ENCODE results near the gene LRMDA.
"Not testable (repeated sequence)": the region's sequence is repeated elsewhere in the genome, so short reads cannot be mapped to it uniquely, and the experiment has no call there.

LRMDA gene

GRCh38 chr10:75596930-75597620, 165.7 kb downstream of the LRMDA start:
- H3K4me3 ChIP-seq (ENCODE audit: low read length): no peak overlapping the region

DNA sequence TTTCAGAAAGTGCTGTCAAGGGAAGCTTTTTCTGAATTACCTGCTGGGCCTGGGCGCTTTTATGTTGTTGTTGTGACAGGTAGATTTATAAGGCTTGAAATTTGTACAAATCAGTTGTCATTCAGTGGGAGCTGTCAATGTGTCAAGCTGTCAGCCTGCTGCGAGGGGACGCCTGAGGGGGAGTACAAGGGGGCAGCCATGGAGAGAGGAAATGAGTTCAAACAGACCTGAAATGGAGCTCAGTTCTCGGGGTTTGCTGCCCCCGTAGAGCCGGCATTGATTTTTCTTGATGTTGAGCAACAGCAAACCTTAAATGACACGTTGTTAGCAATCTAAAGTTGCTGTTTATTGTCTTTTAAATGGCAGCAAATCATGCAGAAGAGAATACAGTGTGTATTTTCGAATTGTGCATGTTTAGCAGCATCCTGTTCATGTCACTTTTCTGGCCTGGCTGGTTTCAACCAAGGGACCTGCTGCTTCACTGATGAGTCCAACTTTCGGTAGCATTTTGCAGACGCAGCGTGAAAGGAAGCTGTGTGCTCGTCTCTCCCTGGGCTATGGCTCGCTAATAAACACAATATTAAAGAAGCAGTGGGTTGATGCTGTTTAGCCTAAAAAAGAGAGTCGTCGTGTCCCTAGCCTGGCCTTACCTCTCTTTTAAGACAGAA, 166.5 kb downstream of the LRMDA start:
- Histone ChIP-seq H3K4me3 (ENCODE audit: low read length) (no peak overlapping the region), H3K27me3 (ENCODE audit: control insufficient read depth, insufficient read depth, low read length) (peaks cover 18% of the 10 kb centered on the region), H3K9me3 (ENCODE audit: control insufficient read depth, insufficient read depth, low read length) (no peaks in the 10 kb centered on the region), H3K4me1 (ENCODE audit: control insufficient read depth, insufficient read depth, low read length) (peaks cover 5% of the 10 kb centered on the region; the same call in 1 of the 2 replicates), H3K36me3 (ENCODE audit: control insufficient read depth, insufficient read depth, low read length) (no peaks in the 10 kb centered on the region), H3K27ac (ENCODE audit: low read length) (no peak overlapping the region)
- no peak for DNase-seq (ENCODE audit: low read depth, low spot score)
- WGBS (ENCODE audit: insufficient coverage, insufficient read length): no CpG with 5 or more reads among the region's 15 CpGs

More at GRCh38 chr10:75596930-75597620, 165.7 kb downstream of the LRMDA start:
- peaks cover 18% of the 10 kb centered on the region for H3K27me3 ChIP-seq (ENCODE audit: control insufficient read depth, insufficient read depth, low read length)
- no CpG with 5 or more reads among the region's 6 CpGs for WGBS (ENCODE audit: insufficient coverage, insufficient read length)
- H3K27ac ChIP-seq (ENCODE audit: low read length): no peak overlapping the region
- DNase-seq (ENCODE audit: low read depth, low spot score): no peak
- H3K4me1 ChIP-seq (ENCODE audit: control insufficient read depth, insufficient read depth, low read length): peaks cover 5% of the 10 kb centered on the region; the same call in 1 of the 2 replicates
- no peaks in the 10 kb centered on the region for H3K9me3 ChIP-seq (ENCODE audit: control insufficient read depth, insufficient read depth, low read length)
- H3K36me3 ChIP-seq (ENCODE audit: control insufficient read depth, insufficient read depth, low read length): no peaks in the 10 kb centered on the region

GRCh38 chr10:75598998-75599397, 167.6 kb downstream of the LRMDA start:
- H3K9me3 ChIP-seq (ENCODE audit: control insufficient read depth, insufficient read depth, low read length): no peaks in the 10 kb centered on the region
- peaks cover 18% of the 10 kb centered on the region for H3K27me3 ChIP-seq (ENCODE audit: control insufficient read depth, insufficient read depth, low read length)
- H3K36me3 ChIP-seq (ENCODE audit: control insufficient read depth, insufficient read depth, low read length): no peaks in the 10 kb centered on the region
- WGBS (ENCODE audit: insufficient coverage, insufficient read length): no CpG with 5 or more reads among the region's 5 CpGs
- no peak for DNase-seq (ENCODE audit: low read depth, low spot score)
- H3K27ac ChIP-seq (ENCODE audit: low read length): no peak overlapping the region
- peaks cover 5% of the 10 kb centered on the region; the same call in 1 of the 2 replicates for H3K4me1 ChIP-seq (ENCODE audit: control insufficient read depth, insufficient read depth, low read length)
- no peak overlapping the region for H3K4me3 ChIP-seq (ENCODE audit: low read length)

DNA sequence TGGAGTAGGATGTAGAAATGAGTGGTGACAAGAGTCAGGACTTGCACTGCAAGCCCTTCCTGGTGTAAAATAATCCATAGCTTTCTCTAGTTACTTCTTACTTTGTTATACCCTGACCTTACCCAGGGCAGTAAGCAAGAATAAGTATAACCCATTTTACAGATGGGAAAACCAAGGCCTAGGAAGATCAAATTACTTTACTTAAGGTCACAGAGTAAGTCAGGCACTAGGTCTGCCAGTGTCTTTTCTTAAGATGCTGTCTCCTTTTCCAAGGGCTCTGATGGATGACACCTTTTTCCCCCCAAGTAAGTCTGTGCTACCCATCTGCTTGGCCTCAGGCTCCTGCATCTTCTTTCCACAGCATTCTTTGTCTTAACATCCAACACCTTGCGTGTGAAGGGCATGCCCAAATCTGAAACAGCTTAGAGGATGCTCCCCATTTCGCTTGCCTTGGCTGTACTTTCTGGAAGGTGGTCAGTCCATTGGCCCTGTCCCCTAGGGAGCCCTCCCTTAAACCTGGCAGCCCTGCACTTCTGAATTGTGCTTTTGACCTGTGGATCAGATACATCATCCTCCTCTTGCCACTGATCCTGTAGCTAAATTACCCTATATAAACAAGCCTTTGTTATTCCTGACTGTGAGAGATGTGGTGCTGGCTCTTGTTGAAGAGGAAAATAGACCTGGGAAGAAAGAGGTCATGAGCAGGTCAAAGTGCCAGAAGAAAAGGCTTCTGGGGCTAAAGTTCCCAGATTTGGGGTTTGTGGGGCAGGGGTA, 168.6 kb downstream of the LRMDA start:
- Histone ChIP-seq H3K36me3 (ENCODE audit: control insufficient read depth, insufficient read depth, low read length) (no peaks in the 10 kb centered on the region), H3K4me1 (ENCODE audit: control insufficient read depth, insufficient read depth, low read length) (peaks cover 5% of the 10 kb centered on the region; the same call in 1 of the 2 replicates), H3K27ac (ENCODE audit: low read length) (no peak overlapping the region), H3K27me3 (ENCODE audit: control insufficient read depth, insufficient read depth, low read length) (peaks cover 18% of the 10 kb centered on the region), H3K9me3 (ENCODE audit: control insufficient read depth, insufficient read depth, low read length) (no peaks in the 10 kb centered on the region), H3K4me3 (ENCODE audit: low read length) (no peak overlapping the region)
- WGBS (ENCODE audit: insufficient coverage, insufficient read length): no CpG with 5 or more reads among the region's 2 CpGs
- no peak for DNase-seq (ENCODE audit: low read depth, low spot score)

GRCh38 chr10:75600833-75601232, 169.4 kb downstream of the LRMDA start:
- Histone ChIP-seq H3K4me3 (ENCODE audit: low read length) (no peak overlapping the region), H3K4me1 (ENCODE audit: control insufficient read depth, insufficient read depth, low read length) (peaks cover 5% of the 10 kb centered on the region; the same call in 1 of the 2 replicates), H3K27me3 (ENCODE audit: control insufficient read depth, insufficient read depth, low read length) (peaks cover 18% of the 10 kb centered on the region), H3K9me3 (ENCODE audit: control insufficient read depth, insufficient read depth, low read length) (no peaks in the 10 kb centered on the region), H3K36me3 (ENCODE audit: control insufficient read depth, insufficient read depth, low read length) (no peaks in the 10 kb centered on the region), H3K27ac (ENCODE audit: low read length) (no peak overlapping the region)
- DNase-seq (ENCODE audit: low read depth, low spot score): no peak
- WGBS (ENCODE audit: insufficient coverage, insufficient read length): no CpG with 5 or more reads among the region's 4 CpGs

DNA sequence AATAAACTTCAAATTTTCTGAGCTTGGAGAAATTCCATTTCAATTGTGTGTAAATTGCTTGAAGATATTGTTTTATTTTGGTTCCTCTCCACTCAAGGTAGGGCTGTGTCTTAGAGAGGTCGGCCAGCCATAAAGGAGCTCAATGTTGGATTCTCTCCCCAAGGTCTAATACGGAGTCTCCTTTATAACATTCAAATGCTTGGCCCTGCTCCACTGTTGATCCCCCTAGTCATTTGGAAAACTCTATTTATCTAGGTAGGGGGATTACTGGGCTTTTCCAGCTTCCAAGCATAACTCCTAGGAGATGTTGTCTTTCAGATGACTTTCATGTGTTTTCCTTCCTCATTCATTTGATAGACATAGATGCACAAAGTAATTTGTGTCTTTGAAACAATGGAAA, 170.9 kb downstream of the LRMDA start:
- Histone ChIP-seq H3K27ac (ENCODE audit: low read length) (no peak overlapping the region), H3K4me1 (ENCODE audit: control insufficient read depth, insufficient read depth, low read length) (peaks cover 5% of the 10 kb centered on the region; the same call in 1 of the 2 replicates), H3K4me3 (ENCODE audit: low read length) (no peak overlapping the region), H3K27me3 (ENCODE audit: control insufficient read depth, insufficient read depth, low read length) (peaks cover 18% of the 10 kb centered on the region), H3K9me3 (ENCODE audit: control insufficient read depth, insufficient read depth, low read length) (no peaks in the 10 kb centered on the region), H3K36me3 (ENCODE audit: control insufficient read depth, insufficient read depth, low read length) (no peaks in the 10 kb centered on the region)
- no peak for DNase-seq (ENCODE audit: low read depth, low spot score)
- no CpG with 5 or more reads among the region's 2 CpGs for WGBS (ENCODE audit: insufficient coverage, insufficient read length)

DNA sequence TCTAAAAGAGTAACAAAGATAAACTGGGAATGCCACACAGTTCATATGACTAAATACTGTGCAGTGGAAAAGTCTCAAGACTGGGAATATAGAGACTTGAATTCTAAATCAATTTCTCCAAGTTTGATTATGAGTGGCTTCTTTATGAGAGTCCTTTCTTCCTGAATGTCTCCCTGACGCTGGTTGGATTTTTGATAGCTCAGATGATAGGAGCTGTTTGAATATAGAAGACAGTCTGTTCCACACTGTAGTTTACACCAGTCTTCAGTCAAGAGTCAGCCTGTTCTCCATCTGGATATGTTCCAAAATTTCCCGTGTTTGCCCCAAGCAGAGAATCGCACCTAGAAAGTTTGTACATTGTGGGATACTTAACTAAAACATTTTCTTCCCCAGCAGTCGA, 173.7 kb downstream of the LRMDA start:
- Histone ChIP-seq H3K9me3 (ENCODE audit: control insufficient read depth, insufficient read depth, low read length) (no peaks in the 10 kb centered on the region), H3K4me1 (ENCODE audit: control insufficient read depth, insufficient read depth, low read length) (peaks cover 1% of the 10 kb centered on the region; the same call in 1 of the 2 replicates), H3K27ac (ENCODE audit: low read length) (no peak overlapping the region), H3K27me3 (ENCODE audit: control insufficient read depth, insufficient read depth, low read length) (peaks cover 6% of the 10 kb centered on the region), H3K4me3 (ENCODE audit: low read length) (no peak overlapping the region), H3K36me3 (ENCODE audit: control insufficient read depth, insufficient read depth, low read length) (no peaks in the 10 kb centered on the region)
- no CpG with 5 or more reads among the region's 4 CpGs for WGBS (ENCODE audit: insufficient coverage, insufficient read length)
- DNase-seq (ENCODE audit: low read depth, low spot score): no peak

DNA sequence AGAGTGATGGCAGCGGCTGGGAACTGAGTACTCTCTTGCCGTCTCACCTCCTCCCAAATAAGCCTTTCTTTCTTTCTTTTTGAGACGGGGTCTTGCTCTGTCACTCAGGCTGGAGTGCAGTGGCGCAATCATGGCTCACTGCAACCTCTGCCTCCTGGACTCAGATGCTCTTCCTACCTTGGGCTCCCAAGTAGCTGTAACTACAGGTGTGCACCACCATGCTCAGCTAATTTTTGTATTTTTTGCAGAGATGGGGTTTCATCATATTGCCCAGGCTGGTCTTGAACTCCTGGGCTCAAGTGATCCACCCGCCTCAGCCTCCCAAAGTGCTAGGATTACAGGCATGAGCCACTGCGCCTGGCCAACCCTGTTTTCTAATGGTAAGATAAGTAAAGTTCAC, 174.4 kb downstream of the LRMDA start:
- H3K27ac ChIP-seq (ENCODE audit: low read length); DNase-seq (ENCODE audit: low read depth, low spot score); H3K4me1 ChIP-seq (ENCODE audit: control insufficient read depth, insufficient read depth, low read length); H3K36me3 ChIP-seq (ENCODE audit: control insufficient read depth, insufficient read depth, low read length); H3K27me3 ChIP-seq (ENCODE audit: control insufficient read depth, insufficient read depth, low read length); H3K4me3 ChIP-seq (ENCODE audit: low read length); H3K9me3 ChIP-seq (ENCODE audit: control insufficient read depth, insufficient read depth, low read length): not testable (repeated sequence)
- no CpG with 5 or more reads among the region's 6 CpGs for WGBS (ENCODE audit: insufficient coverage, insufficient read length)

DNA sequence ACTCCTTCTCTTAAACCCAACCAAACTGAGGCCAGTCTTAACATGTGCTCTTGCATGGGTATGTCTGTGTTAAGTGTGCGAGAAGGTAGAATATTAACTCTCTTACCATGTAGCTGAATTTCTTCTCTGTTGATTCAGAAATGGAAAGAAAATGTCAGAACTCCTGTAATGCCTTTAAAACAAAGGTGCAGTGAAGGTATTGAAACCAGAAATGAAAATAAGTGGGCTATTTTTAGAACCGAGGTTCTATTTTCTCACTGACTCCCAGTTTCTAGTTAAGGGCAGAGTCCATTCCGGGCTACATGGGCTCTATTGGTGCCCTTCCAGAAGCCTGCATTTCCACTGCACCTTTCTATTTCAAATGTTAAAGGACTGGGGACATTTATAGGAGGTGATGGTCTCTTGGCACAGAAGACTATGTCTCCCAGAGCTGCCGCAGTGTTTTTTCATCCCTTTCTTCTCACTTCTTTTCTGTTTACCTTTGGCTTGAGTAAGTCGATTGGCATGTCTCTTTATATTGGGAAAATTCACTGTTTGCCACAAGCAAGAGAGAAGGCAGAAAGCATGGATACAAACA, 174.9 kb downstream of the LRMDA start:
- no peaks in the 10 kb centered on the region for H3K36me3 ChIP-seq (ENCODE audit: control insufficient read depth, insufficient read depth, low read length)
- no peak overlapping the region for H3K4me3 ChIP-seq (ENCODE audit: low read length)
- no peaks in the 10 kb centered on the region for H3K4me1 ChIP-seq (ENCODE audit: control insufficient read depth, insufficient read depth, low read length)
- no CpG with 5 or more reads among the region's 5 CpGs for WGBS (ENCODE audit: insufficient coverage, insufficient read length)
- H3K9me3 ChIP-seq (ENCODE audit: control insufficient read depth, insufficient read depth, low read length): no peaks in the 10 kb centered on the region
- H3K27ac ChIP-seq (ENCODE audit: low read length): no peak overlapping the region
- DNase-seq (ENCODE audit: low read depth, low spot score): no peak
- no peaks in the 10 kb centered on the region; the same call in 1 of the 2 replicates for H3K27me3 ChIP-seq (ENCODE audit: control insufficient read depth, insufficient read depth, low read length)

GRCh38 chr10:75607576-75607975, 176.2 kb downstream of the LRMDA start:
- no peak overlapping the region for H3K4me3 ChIP-seq (ENCODE audit: low read length)
- H3K27me3 ChIP-seq (ENCODE audit: control insufficient read depth, insufficient read depth, low read length): no peaks in the 10 kb centered on the region; the same call in 1 of the 2 replicates
- H3K4me1 ChIP-seq (ENCODE audit: control insufficient read depth, insufficient read depth, low read length): no peaks in the 10 kb centered on the region
- H3K36me3 ChIP-seq (ENCODE audit: control insufficient read depth, insufficient read depth, low read length): no peaks in the 10 kb centered on the region
- no peak for DNase-seq (ENCODE audit: low read depth, low spot score)
- H3K9me3 ChIP-seq (ENCODE audit: control insufficient read depth, insufficient read depth, low read length): no peaks in the 10 kb centered on the region
- H3K27ac ChIP-seq (ENCODE audit: low read length): no peak overlapping the region

Measured in iPS DF 6.9 (cell line).